DOHH2 (cell line): ENCODE measurements around the gene IFTAP.

Experiments
- H3F3A ChIP-seq: fragments of 200-600 bp; sonication (generic), shearing (Covaris generic); 2 replicates; pipeline ENCODE4 v1.6.0; 2016; ENCODE audit warnings: antibody characterized with exemption, mild to moderate bottlenecking; ENCODE audit not compliant: control insufficient read depth, insufficient read depth
- H3K27ac ChIP-seq: fragments of 200-600 bp; sonication (generic); 2 replicates; pipeline ENCODE4 v1.5.1; 2014; ENCODE audit warnings: low read depth, mild to moderate bottlenecking, low read length, moderate library complexity
- H3K27me3 ChIP-seq: fragments of 200-600 bp; sonication (generic); 2 replicates; pipeline ENCODE4 v1.6.1; 2014; ENCODE audit warnings: mild to moderate bottlenecking, low read length, mixed read lengths; ENCODE audit not compliant: control insufficient read depth
- H3K36me3 ChIP-seq: fragments of 200-600 bp; sonication (generic); 2 replicates; pipeline ENCODE4 v1.6.1; 2014; ENCODE audit warnings: mild to moderate bottlenecking, low read length, moderate library complexity, mixed read lengths; ENCODE audit not compliant: control insufficient read depth
- H3K4me1 ChIP-seq: fragments of 200-600 bp; sonication (generic); 2 replicates; pipeline ENCODE4 v1.6.1; 2014; ENCODE audit warnings: mild to moderate bottlenecking, low read length, mixed read lengths; ENCODE audit not compliant: control insufficient read depth
- H3K4me2 ChIP-seq: fragments of 200-600 bp; sonication (generic); 2 replicates; pipeline ENCODE4 v1.6.0; 2014; ENCODE audit warnings: mild to moderate bottlenecking, low read length, moderate library complexity
- H3K4me3 ChIP-seq: fragments of 200-600 bp; sonication (generic); 2 replicates; pipeline ENCODE4 v1.5.1; 2014; ENCODE audit warnings: mild to moderate bottlenecking, low read length, mixed read lengths
- H3K79me2 ChIP-seq: fragments of 200-600 bp; sonication (generic); 2 replicates; pipeline ENCODE4 v1.6.1; 2014; ENCODE audit warnings: mild to moderate bottlenecking, low read length, mixed read lengths; ENCODE audit not compliant: control insufficient read depth
- H3K9me2 ChIP-seq: fragments of 200-600 bp; sonication (generic); replicated peaks from 2 replicates; pipeline ENCODE4 v1.6.1; 2014; ENCODE audit warnings: mild to moderate bottlenecking, low read length, mixed read lengths; ENCODE audit not compliant: control insufficient read depth
- H3K9me3 ChIP-seq: fragments of 200-600 bp; sonication (generic); 2 replicates; pipeline ENCODE4 v1.6.1; 2014; ENCODE audit warnings: antibody characterized with exemption, low read length, mixed read lengths; ENCODE audit not compliant: control insufficient read depth, insufficient read depth
- H4K20me1 ChIP-seq: fragments of 200-600 bp; sonication (generic); 2 replicates; pipeline ENCODE4 v1.6.0; 2014; ENCODE audit warnings: low read depth, mild to moderate bottlenecking, antibody characterized with exemption, low read length, moderate library complexity; ENCODE audit not compliant: control insufficient read depth, insufficient read depth
- EZH2phosphoT487 ChIP-seq: fragments of 200-600 bp; sonication (generic); IDR thresholded peaks from 2 replicates; pipeline ENCODE4 v1.6.1; 2017; ENCODE audit warnings: borderline replicate concordance, mild to moderate bottlenecking, antibody characterized with exemption, low read length, moderate library complexity, mixed read lengths
- TF ChIP-seq, protein P1 (sequence below): fragments of 200-600 bp; sonication (generic); IDR thresholded peaks from one replicate; pipeline ENCODE4 v1.5.1; 2014; ENCODE audit warnings: antibody characterized with exemption, mild to moderate bottlenecking, low read depth, low read length; ENCODE audit not compliant: poor library complexity, severe bottlenecking

Gene IFTAP

GRCh38 chr11:36615826-36616225 is 21.5 kb downstream of the IFTAP start:
- Histone ChIP-seq H3K4me3 (no peak overlapping the region), H3K4me2 (no peak overlapping the region), H3K4me1 (no peaks in the 10 kb centered on the region), H4K20me1 (no peaks in the 10 kb centered on the region), H3K9me3 (no peaks in the 10 kb centered on the region), H3K9me2 (no peaks in the 10 kb centered on the region), H3K79me2 (no peaks in the 10 kb centered on the region), H3K36me3 (no peaks in the 10 kb centered on the region), H3F3A (no peaks in the 10 kb centered on the region), H3K27me3 (peaks cover 9% of the 10 kb centered on the region), H3K27ac (no peak overlapping the region)
- TF ChIP-seq EZH2phosphoT487: no peak
- TF ChIP-seq, protein P1, sequence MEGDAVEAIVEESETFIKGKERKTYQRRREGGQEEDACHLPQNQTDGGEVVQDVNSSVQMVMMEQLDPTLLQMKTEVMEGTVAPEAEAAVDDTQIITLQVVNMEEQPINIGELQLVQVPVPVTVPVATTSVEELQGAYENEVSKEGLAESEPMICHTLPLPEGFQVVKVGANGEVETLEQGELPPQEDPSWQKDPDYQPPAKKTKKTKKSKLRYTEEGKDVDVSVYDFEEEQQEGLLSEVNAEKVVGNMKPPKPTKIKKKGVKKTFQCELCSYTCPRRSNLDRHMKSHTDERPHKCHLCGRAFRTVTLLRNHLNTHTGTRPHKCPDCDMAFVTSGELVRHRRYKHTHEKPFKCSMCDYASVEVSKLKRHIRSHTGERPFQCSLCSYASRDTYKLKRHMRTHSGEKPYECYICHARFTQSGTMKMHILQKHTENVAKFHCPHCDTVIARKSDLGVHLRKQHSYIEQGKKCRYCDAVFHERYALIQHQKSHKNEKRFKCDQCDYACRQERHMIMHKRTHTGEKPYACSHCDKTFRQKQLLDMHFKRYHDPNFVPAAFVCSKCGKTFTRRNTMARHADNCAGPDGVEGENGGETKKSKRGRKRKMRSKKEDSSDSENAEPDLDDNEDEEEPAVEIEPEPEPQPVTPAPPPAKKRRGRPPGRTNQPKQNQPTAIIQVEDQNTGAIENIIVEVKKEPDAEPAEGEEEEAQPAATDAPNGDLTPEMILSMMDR: no peak

- H3K4me1 ChIP-seq: no peaks in the 10 kb centered on the region
- H3K4me3 ChIP-seq: no peak overlapping the region
Observed at GRCh38 chr11:36617543-36618362, 23.5 kb downstream of the IFTAP start.

GRCh38 chr11:36618363-36619047 is 24.2 kb downstream of the IFTAP start:
- no peaks in the 10 kb centered on the region for H4K20me1 ChIP-seq
- no peaks in the 10 kb centered on the region for H3K79me2 ChIP-seq
- no peak overlapping the region for H3K27ac ChIP-seq
- no peak overlapping the region for H3K4me3 ChIP-seq
- H3F3A ChIP-seq: no peaks in the 10 kb centered on the region
- no peaks in the 10 kb centered on the region for H3K36me3 ChIP-seq
- peaks cover 9% of the 10 kb centered on the region for H3K27me3 ChIP-seq
- no peaks in the 10 kb centered on the region for H3K9me2 ChIP-seq
- TF ChIP-seq, protein P1: no peak
- TF ChIP-seq EZH2phosphoT487: no peak
- no peaks in the 10 kb centered on the region for H3K9me3 ChIP-seq
- H3K4me1 ChIP-seq: no peaks in the 10 kb centered on the region
- H3K4me2 ChIP-seq: no peak overlapping the region

More at GRCh38 chr11:36617543-36618362, 23.5 kb downstream of the IFTAP start:
- Histone ChIP-seq H3K9me2 (no peaks in the 10 kb centered on the region), H3K79me2 (no peaks in the 10 kb centered on the region), H3K36me3 (no peaks in the 10 kb centered on the region), H3K27me3 (peaks cover 9% of the 10 kb centered on the region), H3K4me2 (no peak overlapping the region), H3F3A (no peaks in the 10 kb centered on the region), H3K9me3 (no peaks in the 10 kb centered on the region), H4K20me1 (no peaks in the 10 kb centered on the region), H3K27ac (no peak overlapping the region)
- no peak for TF ChIP-seq EZH2phosphoT487
- TF ChIP-seq, protein P1: no peak
